A549 (cell line): Measurements from ENCODE around the gene EPB41L4B. TPM values are rescaled to one million over a fixed set of nuclear protein-coding genes. Genes with fewer than 3 reads are reported as not detected.

Source experiments
- ATAC-seq, 2 experiments: fragments of 200-7000 bp in 1 of 2; fragments of >200 bp in 1 of 2; cut with Nextera tagmentation in 1 of 2; cut with Tn5 transposase in 1 of 2; 3 replicates each; pipeline versions ENCODE4 v1.8.0 to v1.9.1; 2018 to 2020; ENCODE audit warnings: mild to moderate bottlenecking in 1 of 2, moderate library complexity in 1 of 2
- CTCF ChIA-PET: fragments of 300-600 bp; sonication (Branson Sonifier 250); formaldehyde crosslinking; extraction: SDS; loops from one replicate; lab custom pipeline; 2021; ENCODE audit warnings: antibody characterized with exemption, inconsistent platforms; lab: Yijun Ruan, JAX
- POLR2A ChIA-PET: fragments of 350-600 bp; formaldehyde crosslinking; extraction: SDS; loops from one replicate; lab custom pipeline; 2021; ENCODE audit warnings: antibody characterized with exemption, inconsistent platforms; lab: Yijun Ruan, JAX
- DNase-seq, 2 experiments: peaks; one replicate each; pipeline versions ENCODE4 v3.0.0 to v3.0.0-alpha.2; 2011 to 2016; ENCODE audit warnings: low read depth in 1 of 2, low spot score in 1 of 2
- FAIRE-seq: peaks from 2 replicates; lab custom pipeline; 2011; peaks lifted over from hg19 to GRCh38; lab: Jason Lieb, UNC
- H3K27ac ChIP-seq, 2 experiments: fragments of >200 bp; sonication (Bioruptor Twin); formaldehyde crosslinking; 3 replicates each; pipeline ENCODE4 v1.5.1; 2016 to 2017
- H3K4me1 ChIP-seq: fragments of >200 bp; sonication (Bioruptor Twin); formaldehyde crosslinking; 3 replicates; pipeline ENCODE4 v1.6.1; 2016
- H3K4me2 ChIP-seq: fragments of >200 bp; sonication (Bioruptor Twin); formaldehyde crosslinking; 3 replicates; pipeline ENCODE4 v1.6.1; 2016
- H3K4me3 ChIP-seq: fragments of >200 bp; sonication (Bioruptor Twin); formaldehyde crosslinking; 3 replicates; pipeline ENCODE4 v1.5.1; 2016
- H3K9me3 ChIP-seq: fragments of >200 bp; sonication (Bioruptor Twin); formaldehyde crosslinking; 3 replicates; pipeline ENCODE4 v1.6.1; 2016
- BHLHE40 ChIP-seq: IDR thresholded peaks from 2 replicates; pipeline ENCODE4 v1.6.1; 2012; ENCODE audit warnings: low read depth, low read length, inconsistent platforms
- CBX8 ChIP-seq: fragments of 200-600 bp; sonication (generic); IDR thresholded peaks from 2 replicates; pipeline ENCODE4 v1.6.1; 2016
- CEBPB ChIP-seq, 2 experiments: fragments of >200 bp in 1 of 2; sonication (Bioruptor Twin) in 1 of 2; formaldehyde crosslinking in 1 of 2; IDR thresholded peaks; 2 replicates each; pipeline ENCODE4 v1.6.1; 2012 to 2016
- EHF ChIP-seq: fragments of 250-450 bp; sonication (Bioruptor Pico); IDR thresholded peaks from 2 replicates; pipeline ENCODE4 v1.5.0; 2020; ENCODE audit warnings: mild to moderate bottlenecking
- EP300 ChIP-seq, 2 experiments: fragments of >200 bp; sonication (Bioruptor Twin); formaldehyde crosslinking; IDR thresholded peaks; 2 replicates in 1 of 2; 3 replicates in 1 of 2; pipeline ENCODE4 v1.6.1; 2016 to 2017
- ESRRA ChIP-seq: fragments of 150-350 bp; IDR thresholded peaks from 2 replicates; pipeline ENCODE4 v1.6.1; 2014; ENCODE audit warnings: mild to moderate bottlenecking, low read length, borderline replicate concordance
- FOSB ChIP-seq: fragments of 250-450 bp; sonication (Bioruptor Pico); IDR thresholded peaks from 2 replicates; pipeline ENCODE4 v1.5.0; 2020; ENCODE audit warnings: mild to moderate bottlenecking, moderate library complexity
- FOSL2 ChIP-seq, 2 experiments: fragments of 450-650 bp in 1 of 2; fragments of >200 bp in 1 of 2; sonication (Bioruptor Twin) in 1 of 2; formaldehyde crosslinking; IDR thresholded peaks; 2 replicates each; pipeline versions ENCODE4 v1.5.0 to v1.6.1; 2016 to 2020; ENCODE audit warnings: mild to moderate bottlenecking in 1 of 2, moderate library complexity in 1 of 2
- GATA3 ChIP-seq: IDR thresholded peaks from 2 replicates; pipeline ENCODE4 v1.6.1; 2012; ENCODE audit warnings: borderline replicate concordance
- HOXB13 ChIP-seq: fragments of 250-450 bp; sonication (Bioruptor Pico); IDR thresholded peaks from 2 replicates; pipeline ENCODE4 v1.5.0; 2020; ENCODE audit warnings: low read depth, mild to moderate bottlenecking, moderate library complexity
- HOXB5 ChIP-seq: fragments of 250-450 bp; sonication (Bioruptor Pico); IDR thresholded peaks from 2 replicates; pipeline ENCODE4 v1.5.0; 2020; ENCODE audit warnings: mild to moderate bottlenecking, moderate library complexity
- KDM5A ChIP-seq: fragments of 200-600 bp; sonication (generic); IDR thresholded peaks from 2 replicates; pipeline ENCODE4 v1.6.1; 2016; ENCODE audit warnings: antibody characterized with exemption, mild to moderate bottlenecking
- MAFK ChIP-seq: fragments of 450-650 bp; IDR thresholded peaks from 2 replicates; pipeline ENCODE4 v1.6.1; 2014; ENCODE audit not compliant: partially characterized antibody
- MYC ChIP-seq: IDR thresholded peaks from 2 replicates; pipeline ENCODE4 v1.6.1; 2012; ENCODE audit warnings: mild to moderate bottlenecking, inconsistent platforms, low read length, improper control_type of control experiment, borderline replicate concordance
- NPAS2 ChIP-seq: fragments of 250-450 bp; sonication (Bioruptor Pico); IDR thresholded peaks from 2 replicates; pipeline ENCODE4 v1.8.0; 2022; ENCODE audit warnings: mild to moderate bottlenecking, moderate library complexity, borderline replicate concordance
- RFX5 ChIP-seq: fragments of 450-650 bp; IDR thresholded peaks from 2 replicates; pipeline ENCODE4 v1.7.1; 2014; ENCODE audit warnings: antibody characterized with exemption, mild to moderate bottlenecking, moderate library complexity
- RNF2 ChIP-seq: fragments of 200-600 bp; sonication (generic); IDR thresholded peaks from 2 replicates; pipeline ENCODE4 v1.6.1; 2016; ENCODE audit warnings: low read depth, mild to moderate bottlenecking, antibody characterized with exemption, moderate library complexity, borderline replicate concordance
- SREBF2 ChIP-seq: fragments of 450-650 bp; IDR thresholded peaks from 2 replicates; pipeline ENCODE4 v1.6.1; 2014; ENCODE audit warnings: mild to moderate bottlenecking, moderate library complexity
- ZFP36 ChIP-seq: fragments of 450-650 bp; IDR thresholded peaks from 2 replicates; pipeline ENCODE4 v1.6.1; 2014; ENCODE audit warnings: borderline replicate concordance; ENCODE audit not compliant: partially characterized antibody
- WGBS: methylation state at CpG from one replicate; pipeline ENCODE4 v1.1.6; 2017; ENCODE audit errors: missing lambda C conversion rate; 5-methylcytosine and 5-hydroxymethylcytosine counted together
- polyA plus RNA-seq, 4 experiments: library from polyadenylated mRNA; depleted of rRNA in 3 of 4; stranded (reverse); fragments of >200 nt; fragmentation: RNase III in 1 of 4; extraction: RNeasy Plus Mini Kit Qiagen cat#74134 plus additional on column Dnase treatment in 1 of 4; gene quantifications; 2 replicates in 3 of 4; 3 replicates in 1 of 4; pipeline ENCODE4 v1.2.3, GENCODE V29; 2011 to 2017
- TF ChIP-seq, protein P1 (sequence below): IDR thresholded peaks from 2 replicates; pipeline ENCODE4 v1.6.1; 2012
- TF ChIP-seq, protein P2 (sequence below): fragments of >200 bp; sonication (Bioruptor Twin); formaldehyde crosslinking; IDR thresholded peaks from 2 replicates; pipeline ENCODE4 v1.6.1; 2016
- TF ChIP-seq, protein P3 (sequence below): fragments of >200 bp; sonication (Bioruptor Twin); formaldehyde crosslinking; IDR thresholded peaks from 3 replicates; pipeline ENCODE4 v1.5.1; 2016
- TF ChIP-seq, protein P4 (sequence below): fragments of 250-450 bp; sonication (Bioruptor Pico); IDR thresholded peaks from 2 replicates; pipeline ENCODE4 v1.5.0; 2021; ENCODE audit warnings: mild to moderate bottlenecking, moderate library complexity, borderline replicate concordance

EPB41L4B gene
- polyA plus RNA-seq, 2 of the 4 experiments (the other 2 are of a cell fraction), result 7.9 to 22.0 TPM

DNA sequence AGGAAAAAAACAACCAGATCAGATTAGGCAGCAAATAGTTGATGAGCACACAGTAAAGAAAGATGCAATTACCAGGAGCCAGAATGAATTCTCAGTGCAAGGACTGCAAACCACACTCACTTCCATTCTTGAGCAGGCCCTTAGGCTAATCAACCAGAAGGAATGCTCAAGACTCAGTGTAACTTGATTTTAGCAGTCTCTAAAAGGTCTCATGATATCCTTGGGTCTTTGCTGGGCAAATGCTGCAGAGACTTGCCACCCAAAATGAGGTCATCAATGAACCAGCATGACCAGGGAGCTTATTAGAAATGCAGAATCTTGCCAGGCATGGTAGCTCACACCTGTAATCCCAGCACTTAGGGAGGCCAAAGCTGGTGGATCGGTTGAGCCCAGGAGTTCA is 181.0 kb downstream of the EPB41L4B start:
- CTCF ChIA-PET, result interaction anchor here (1.1 kb wide), 1 partner anchor 10 kb away, joined by 3 read pairs; no protein-coding TSS in a partner anchor
- Histone ChIP-seq H3K4me2 (no peak overlapping the region), H3K4me3 (no peak overlapping the region), H3K27ac (no peak overlapping the region), H3K9me3 (no peaks in the 10 kb centered on the region), H3K4me1 (peaks cover 5% of the 10 kb centered on the region; the same call in 1 of the 3 replicates)
- TF ChIP-seq RFX5 (no peak), FOSB (CRISPR knock-in tag) (no peak), EHF (CRISPR knock-in tag) (no peak), FOSL2 (IDR thresholded peaks at IDR 0.05) (no peak), FOSL2 (CRISPR knock-in tag; IDR thresholded peaks at IDR 0.05) (no peak), MAFK (no peak), RNF2 (no peak), BHLHE40 (no peak), SREBF2 (no peak), EP300 (IDR thresholded peaks at IDR 0.05) (no peak), NPAS2 (CRISPR knock-in tag) (no peak)
- TF ChIP-seq, protein P1, sequence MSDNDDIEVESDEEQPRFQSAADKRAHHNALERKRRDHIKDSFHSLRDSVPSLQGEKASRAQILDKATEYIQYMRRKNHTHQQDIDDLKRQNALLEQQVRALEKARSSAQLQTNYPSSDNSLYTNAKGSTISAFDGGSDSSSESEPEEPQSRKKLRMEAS, result no peak
- TF ChIP-seq, protein P2, sequence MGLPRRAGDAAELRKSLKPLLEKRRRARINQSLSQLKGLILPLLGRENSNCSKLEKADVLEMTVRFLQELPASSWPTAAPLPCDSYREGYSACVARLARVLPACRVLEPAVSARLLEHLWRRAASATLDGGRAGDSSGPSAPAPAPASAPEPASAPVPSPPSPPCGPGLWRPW, result no peak
- TF ChIP-seq, protein P3, sequence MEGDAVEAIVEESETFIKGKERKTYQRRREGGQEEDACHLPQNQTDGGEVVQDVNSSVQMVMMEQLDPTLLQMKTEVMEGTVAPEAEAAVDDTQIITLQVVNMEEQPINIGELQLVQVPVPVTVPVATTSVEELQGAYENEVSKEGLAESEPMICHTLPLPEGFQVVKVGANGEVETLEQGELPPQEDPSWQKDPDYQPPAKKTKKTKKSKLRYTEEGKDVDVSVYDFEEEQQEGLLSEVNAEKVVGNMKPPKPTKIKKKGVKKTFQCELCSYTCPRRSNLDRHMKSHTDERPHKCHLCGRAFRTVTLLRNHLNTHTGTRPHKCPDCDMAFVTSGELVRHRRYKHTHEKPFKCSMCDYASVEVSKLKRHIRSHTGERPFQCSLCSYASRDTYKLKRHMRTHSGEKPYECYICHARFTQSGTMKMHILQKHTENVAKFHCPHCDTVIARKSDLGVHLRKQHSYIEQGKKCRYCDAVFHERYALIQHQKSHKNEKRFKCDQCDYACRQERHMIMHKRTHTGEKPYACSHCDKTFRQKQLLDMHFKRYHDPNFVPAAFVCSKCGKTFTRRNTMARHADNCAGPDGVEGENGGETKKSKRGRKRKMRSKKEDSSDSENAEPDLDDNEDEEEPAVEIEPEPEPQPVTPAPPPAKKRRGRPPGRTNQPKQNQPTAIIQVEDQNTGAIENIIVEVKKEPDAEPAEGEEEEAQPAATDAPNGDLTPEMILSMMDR, result no peak
- POLR2A ChIA-PET, result no interaction called here
- no peak for ATAC-seq
- no peak for DNase-seq
- WGBS, result 69% methylated on average over 1 of the region's 1 CpG
- FAIRE-seq, result no peak

DNA sequence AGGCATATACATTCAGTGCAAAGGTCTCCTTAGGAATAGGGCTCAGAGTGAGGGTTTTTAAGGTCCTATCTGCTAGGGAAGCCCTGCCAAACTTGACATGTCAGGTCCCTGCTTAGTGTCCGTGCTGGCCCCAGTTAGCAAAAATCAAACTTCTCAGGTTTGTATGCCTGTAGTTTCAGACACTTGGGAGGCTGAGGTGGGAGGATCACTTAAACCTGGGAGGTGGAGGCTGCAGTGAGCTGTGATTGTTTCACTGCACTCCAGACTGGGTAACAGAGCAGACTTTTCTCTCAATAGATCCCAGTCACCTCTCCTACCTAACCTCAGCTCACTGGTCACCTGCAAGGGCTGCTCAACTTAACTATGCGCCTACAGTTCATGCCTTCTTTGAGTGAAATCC is 182.4 kb downstream of the EPB41L4B start:
- Histone ChIP-seq H3K27ac (no peak overlapping the region), H3K9me3 (no peaks in the 10 kb centered on the region), H3K4me2 (no peak overlapping the region)
- DNase-seq (no peak), ATAC-seq (no peak), FAIRE-seq (no peak)
- POLR2A ChIA-PET, result no interaction called here
- 73% methylated on average over 2 of the region's 2 CpGs for WGBS
- CTCF ChIA-PET, result no interaction called here
- TF ChIP-seq CBX8 (no peak), RFX5 (no peak), CEBPB (IDR thresholded peaks at IDR 0.05) (no peak), HOXB5 (no peak)
- TF ChIP-seq, all 56 proteins: peak for 0
- H3K4me1 ChIP-seq, result no peaks in the 10 kb centered on the region
- H3K4me3 ChIP-seq, result no peak overlapping the region

DNA sequence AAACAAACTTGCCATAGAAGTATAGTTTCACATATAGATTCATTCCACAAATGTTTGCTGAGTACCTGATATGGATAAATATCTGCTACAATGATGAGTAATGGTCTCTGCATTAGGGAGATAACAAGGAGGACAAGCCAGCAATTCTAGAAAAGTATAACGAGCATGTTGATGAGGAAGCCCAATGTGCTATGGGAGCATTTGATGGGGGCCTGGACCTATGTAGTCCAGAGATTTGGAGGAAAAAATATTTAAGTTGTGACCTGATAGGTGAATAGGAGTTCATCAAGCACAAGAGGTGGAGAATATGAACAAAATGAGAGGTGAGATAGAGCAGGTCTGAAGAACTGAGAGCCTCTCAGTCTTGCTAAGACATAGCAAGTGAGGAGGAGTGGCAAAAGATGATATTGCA is 186.7 kb downstream of the EPB41L4B start:
- Histone ChIP-seq H3K4me1 (no peaks in the 10 kb centered on the region), H3K4me2 (no peak overlapping the region), H3K27ac (no peak overlapping the region), H3K4me3 (no peak overlapping the region), H3K9me3 (no peaks in the 10 kb centered on the region)
- CTCF ChIA-PET, result no interaction called here
- 97% methylated on average over 1 of the region's 1 CpG for WGBS
- ATAC-seq, result no peak
- DNase-seq, result no peak
- no peak for TF ChIP-seq ZFP36
- POLR2A ChIA-PET, result no interaction called here
- FAIRE-seq, result no peak

DNA sequence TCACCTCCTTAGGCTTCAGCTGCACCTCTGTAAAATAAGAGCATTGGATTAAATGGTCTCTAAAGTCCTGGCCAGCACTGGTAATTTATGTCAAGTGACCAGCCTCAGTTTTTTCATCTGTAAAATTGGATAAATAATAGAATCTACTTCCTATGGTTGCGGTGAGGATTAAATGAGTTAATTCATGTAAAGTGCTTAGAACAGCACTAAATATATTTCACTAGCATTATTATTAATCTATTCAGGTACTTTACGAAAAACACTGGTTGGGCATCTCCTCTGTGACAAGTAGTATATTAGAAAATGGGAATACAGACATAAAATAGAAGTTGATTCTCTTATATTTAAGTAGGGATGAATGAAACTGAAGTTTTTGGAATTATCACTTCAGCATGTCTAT is 187.3 kb downstream of the EPB41L4B start:
- POLR2A ChIA-PET, result no interaction called here
- FAIRE-seq (no peak), ATAC-seq (no peak), DNase-seq (no peak)
- no peak overlapping the region for H3K27ac ChIP-seq
- H3K4me1 ChIP-seq, result no peaks in the 10 kb centered on the region
- CTCF ChIA-PET, result no interaction called here
- no peak overlapping the region for H3K4me3 ChIP-seq
- 85% methylated on average over 2 of the region's 2 CpGs for WGBS
- no peak overlapping the region for H3K4me2 ChIP-seq
- no peaks in the 10 kb centered on the region for H3K9me3 ChIP-seq
- TF ChIP-seq ESRRA (no peak), GATA3 (no peak), RNF2 (no peak), HOXB13 (CRISPR knock-in tag) (no peak), ZFP36 (no peak), MYC (no peak), KDM5A (no peak), MAFK (peak; percentile 65)
- TF ChIP-seq, protein P4, sequence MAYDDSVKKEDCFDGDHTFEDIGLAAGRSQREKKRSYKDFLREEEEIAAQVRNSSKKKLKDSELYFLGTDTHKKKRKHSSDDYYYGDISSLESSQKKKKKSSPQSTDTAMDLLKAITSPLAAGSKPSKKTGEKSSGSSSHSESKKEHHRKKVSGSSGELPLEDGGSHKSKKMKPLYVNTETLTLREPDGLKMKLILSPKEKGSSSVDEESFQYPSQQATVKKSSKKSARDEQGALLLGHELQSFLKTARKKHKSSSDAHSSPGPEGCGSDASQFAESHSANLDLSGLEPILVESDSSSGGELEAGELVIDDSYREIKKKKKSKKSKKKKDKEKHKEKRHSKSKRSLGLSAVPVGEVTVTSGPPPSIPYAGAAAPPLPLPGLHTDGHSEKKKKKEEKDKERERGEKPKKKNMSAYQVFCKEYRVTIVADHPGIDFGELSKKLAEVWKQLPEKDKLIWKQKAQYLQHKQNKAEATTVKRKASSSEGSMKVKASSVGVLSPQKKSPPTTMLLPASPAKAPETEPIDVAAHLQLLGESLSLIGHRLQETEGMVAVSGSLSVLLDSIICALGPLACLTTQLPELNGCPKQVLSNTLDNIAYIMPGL (CRISPR knock-in tag), result no peak
